Measurements from ENCODE around the gene IGSF23. TPM values are rescaled to one million over a fixed set of nuclear protein-coding genes. Genes with fewer than 3 reads are reported as not detected.
"Not testable (repeated sequence)": the region's sequence is repeated elsewhere in the genome, so short reads cannot be mapped to it uniquely, and the experiment has no call there.

The IGSF23 gene
- total RNA-seq, 1 donor: not detected

GRCh38 chr19:44579663-44580365 lies 33.5 kb upstream of the IGSF23 start:
- no peaks in the 10 kb centered on the region for H3K9me3 ChIP-seq (ENCODE audit: low read depth, low read length)

GRCh38 chr19:44580366-44580895 lies 32.9 kb upstream of the IGSF23 start:
- Histone ChIP-seq H3K4me3 (ENCODE audit: low read length) (no peak overlapping the region), H3K27me3 (ENCODE audit: insufficient read depth, low read length) (no peaks in the 10 kb centered on the region), H3K4me1 (ENCODE audit: insufficient read depth, low read length) (no peaks in the 10 kb centered on the region), H3K9me3 (ENCODE audit: low read depth, low read length) (no peaks in the 10 kb centered on the region)

More at GRCh38 chr19:44579663-44580365, 33.5 kb upstream of the IGSF23 start:
- Histone ChIP-seq H3K4me3 (ENCODE audit: low read length) (no peak overlapping the region), H3K27me3 (ENCODE audit: insufficient read depth, low read length) (no peaks in the 10 kb centered on the region), H3K4me1 (ENCODE audit: insufficient read depth, low read length) (no peaks in the 10 kb centered on the region)

GRCh38 chr19:44581288-44581687 lies 32.1 kb upstream of the IGSF23 start:
- no peaks in the 10 kb centered on the region for H3K9me3 ChIP-seq (ENCODE audit: low read depth, low read length)
- H3K4me3 ChIP-seq (ENCODE audit: low read length): no peak overlapping the region
- H3K27me3 ChIP-seq (ENCODE audit: insufficient read depth, low read length): no peaks in the 10 kb centered on the region
- H3K4me1 ChIP-seq (ENCODE audit: insufficient read depth, low read length): no peaks in the 10 kb centered on the region

GRCh38 chr19:44582581-44583265 lies 30.6 kb upstream of the IGSF23 start:
- Histone ChIP-seq H3K9me3 (ENCODE audit: low read depth, low read length) (no peaks in the 10 kb centered on the region), H3K27me3 (ENCODE audit: insufficient read depth, low read length) (no peaks in the 10 kb centered on the region), H3K4me1 (ENCODE audit: insufficient read depth, low read length) (peaks cover 2% of the 10 kb centered on the region)

GRCh38 chr19:44585371-44586133 lies 27.8 kb upstream of the IGSF23 start:
- Histone ChIP-seq H3K4me1 (ENCODE audit: insufficient read depth, low read length) (peaks cover 14% of the 10 kb centered on the region), H3K9me3 (ENCODE audit: low read depth, low read length) (no peaks in the 10 kb centered on the region), H3K27me3 (ENCODE audit: insufficient read depth, low read length) (no peaks in the 10 kb centered on the region), H3K4me3 (ENCODE audit: low read length) (no peak overlapping the region)

More at GRCh38 chr19:44582581-44583265, 30.6 kb upstream of the IGSF23 start:
- no peak overlapping the region for H3K4me3 ChIP-seq (ENCODE audit: low read length)

GRCh38 chr19:44587963-44588770 lies 25.2 kb upstream of the IGSF23 start:
- peaks cover 14% of the 10 kb centered on the region for H3K4me1 ChIP-seq (ENCODE audit: insufficient read depth, low read length)
- H3K27me3 ChIP-seq (ENCODE audit: insufficient read depth, low read length): no peaks in the 10 kb centered on the region
- no peaks in the 10 kb centered on the region for H3K9me3 ChIP-seq (ENCODE audit: low read depth, low read length)
- no peak overlapping the region for H3K4me3 ChIP-seq (ENCODE audit: low read length)

GRCh38 chr19:44588771-44589112 lies 24.6 kb upstream of the IGSF23 start:
- Histone ChIP-seq H3K4me3 (ENCODE audit: low read length) (no peak overlapping the region), H3K27me3 (ENCODE audit: insufficient read depth, low read length) (no peaks in the 10 kb centered on the region), H3K9me3 (ENCODE audit: low read depth, low read length) (no peaks in the 10 kb centered on the region), H3K4me1 (ENCODE audit: insufficient read depth, low read length) (peaks cover 14% of the 10 kb centered on the region)

GRCh38 chr19:44590245-44591059 lies 22.9 kb upstream of the IGSF23 start:
- H3K27me3 ChIP-seq (ENCODE audit: insufficient read depth, low read length): no peaks in the 10 kb centered on the region
- no peak overlapping the region for H3K4me3 ChIP-seq (ENCODE audit: low read length)
- peaks cover 14% of the 10 kb centered on the region for H3K4me1 ChIP-seq (ENCODE audit: insufficient read depth, low read length)
- H3K9me3 ChIP-seq (ENCODE audit: low read depth, low read length): no peaks in the 10 kb centered on the region

GRCh38 chr19:44591340-44591993 lies 21.9 kb upstream of the IGSF23 start:
- not testable (repeated sequence) for H3K27me3 ChIP-seq (ENCODE audit: insufficient read depth, low read length); H3K9me3 ChIP-seq (ENCODE audit: low read depth, low read length); H3K4me3 ChIP-seq (ENCODE audit: low read length)
- H3K4me1 ChIP-seq (ENCODE audit: insufficient read depth, low read length): peaks cover 14% of the 10 kb centered on the region

- Histone ChIP-seq H3K27me3 (ENCODE audit: insufficient read depth, low read length) (no peaks in the 10 kb centered on the region), H3K4me3 (ENCODE audit: low read length) (no peak overlapping the region), H3K9me3 (ENCODE audit: low read depth, low read length) (no peaks in the 10 kb centered on the region), H3K4me1 (ENCODE audit: insufficient read depth, low read length) (peaks cover 14% of the 10 kb centered on the region)
Measured at GRCh38 chr19:44592451-44592890, 20.9 kb upstream of the IGSF23 start.

GRCh38 chr19:44593294-44593693 lies 20.1 kb upstream of the IGSF23 start:
- Histone ChIP-seq H3K4me1 (ENCODE audit: insufficient read depth, low read length) (peaks cover 6% of the 10 kb centered on the region), H3K27me3 (ENCODE audit: insufficient read depth, low read length) (no peaks in the 10 kb centered on the region), H3K4me3 (ENCODE audit: low read length) (no peak overlapping the region), H3K9me3 (ENCODE audit: low read depth, low read length) (no peaks in the 10 kb centered on the region)

GRCh38 chr19:44593866-44594266 lies 19.5 kb upstream of the IGSF23 start:
- not testable (repeated sequence) for H3K27me3 ChIP-seq (ENCODE audit: insufficient read depth, low read length); H3K9me3 ChIP-seq (ENCODE audit: low read depth, low read length); H3K4me1 ChIP-seq (ENCODE audit: insufficient read depth, low read length); H3K4me3 ChIP-seq (ENCODE audit: low read length)

- Histone ChIP-seq H3K4me3 (ENCODE audit: low read length) (no peak overlapping the region), H3K27me3 (ENCODE audit: insufficient read depth, low read length) (no peaks in the 10 kb centered on the region), H3K4me1 (ENCODE audit: insufficient read depth, low read length) (no peaks in the 10 kb centered on the region), H3K9me3 (ENCODE audit: low read depth, low read length) (no peaks in the 10 kb centered on the region)
Measured at GRCh38 chr19:44596428-44597130, 16.8 kb upstream of the IGSF23 start.
